ENCODE data around the gene KRTAP4-16.

DNA sequence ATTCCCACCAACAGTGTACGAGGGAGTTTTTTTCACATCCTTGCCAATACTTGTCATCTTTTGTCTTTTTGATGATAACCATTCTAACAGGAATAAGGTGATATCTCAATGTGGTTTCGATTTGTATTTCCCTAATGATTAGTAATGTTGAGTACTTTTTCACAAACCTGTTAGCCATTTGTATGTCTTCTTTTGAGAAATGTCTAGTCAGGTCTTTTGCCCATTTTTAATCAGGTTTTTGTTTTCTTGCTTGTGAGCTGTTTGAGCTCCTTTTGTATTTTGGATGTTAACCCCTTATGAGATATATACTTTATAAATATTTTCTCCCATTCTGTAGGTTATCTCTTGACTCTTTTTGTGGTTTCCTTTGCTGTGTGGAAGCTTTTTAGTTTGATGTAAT is 49.5 kb upstream of the KRTAP4-16 start:
- TF ChIP-seq CTCF (IDR thresholded peaks at IDR 0.05) (no peak), POLR2A (IDR thresholded peaks at IDR 0.05) (no peak)

Data from esophagus squamous epithelium (tissue), 4 donors.